ENCODE measurements around the gene CCDC112.
"Not testable (repeated sequence)": the region's sequence is repeated elsewhere in the genome, so short reads cannot be mapped to it uniquely, and the experiment has no call there.

Gene CCDC112

GRCh38 chr5:115257981-115258380 lies 38.5 kb downstream of the CCDC112 start:
- DNase-seq = no peak

- not testable (repeated sequence) for DNase-seq
These were observed 47.1 kb downstream of the CCDC112 start for GRCh38 chr5:115249379-115249778.

GRCh38 chr5:115246361-115246991 lies 50.0 kb downstream of the CCDC112 start:
- no peak for DNase-seq

- no peak for DNase-seq
These were observed 53.0 kb downstream of the CCDC112 start for GRCh38 chr5:115243412-115243811.

- no peak for DNase-seq
These were observed 54.4 kb downstream of the CCDC112 start for GRCh38 chr5:115241881-115242642.

- DNase-seq = no peak
These were observed 59.4 kb downstream of the CCDC112 start for GRCh38 chr5:115237066-115237465.

GRCh38 chr5:115236599-115236998 lies 59.9 kb downstream of the CCDC112 start:
- DNase-seq = no peak

- no peak for DNase-seq
These were observed 64.9 kb downstream of the CCDC112 start for GRCh38 chr5:115231598-115231997.

- no peak for DNase-seq
These were observed 66.8 kb downstream of the CCDC112 start for GRCh38 chr5:115229606-115230005.

GRCh38 chr5:115227281-115227680 lies 69.2 kb downstream of the CCDC112 start:
- no peak for DNase-seq
